CD4-positive, alpha-beta T cell treated with Interleukin-6 at 100 ng/mL for 8 hours (primary cell): Measurements from ENCODE around the gene ATOH8.

Experiments
- DNase-seq: peaks from one replicate; pipeline ENCODE4 v3.0.0-alpha.2; 2020; ENCODE audit warnings: mixed read lengths, low spot score

ATOH8 gene

GRCh38 chr2:85787282-85787980 lies 33.6 kb downstream of the ATOH8 start:
- no peak for DNase-seq

DNA sequence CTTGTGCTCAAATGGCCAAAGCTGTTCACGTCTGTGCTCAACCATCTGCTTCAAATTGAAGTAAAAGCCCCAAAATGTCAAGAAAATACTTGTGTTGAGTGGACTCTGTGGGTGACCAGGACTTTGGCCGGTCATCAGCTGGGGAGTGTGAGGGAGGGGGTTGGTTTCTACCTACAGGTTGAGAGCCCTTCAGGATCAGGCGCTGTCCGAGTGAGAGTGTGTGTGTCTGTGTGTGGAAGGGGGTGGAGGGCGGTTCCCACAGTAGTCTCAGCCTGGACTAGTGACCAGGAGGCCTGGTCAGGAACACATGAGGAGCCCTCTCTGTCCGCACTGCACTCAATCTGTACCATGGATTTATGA lies 34.2 kb downstream of the ATOH8 start:
- no peak for DNase-seq

DNA sequence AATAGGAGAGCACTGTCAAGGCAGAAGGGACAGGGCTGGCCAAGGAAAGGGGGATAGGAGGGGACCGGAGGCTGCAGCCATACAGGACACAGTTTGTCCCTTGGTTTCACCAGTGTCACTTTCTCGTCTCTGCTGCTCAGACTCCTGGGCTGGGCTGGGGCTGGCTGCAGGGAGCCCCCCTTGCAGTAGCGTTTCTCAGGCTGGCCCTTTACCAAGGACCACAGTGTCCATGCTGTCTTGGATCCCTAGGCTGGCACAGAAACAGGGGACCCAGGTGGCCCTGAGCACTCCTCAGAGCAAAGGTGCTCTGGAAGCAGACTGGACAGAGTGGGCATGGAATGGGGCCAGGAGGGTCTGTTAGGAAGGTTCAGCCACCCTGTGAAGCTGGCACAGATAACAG lies 34.8 kb downstream of the ATOH8 start:
- no peak for DNase-seq

DNA sequence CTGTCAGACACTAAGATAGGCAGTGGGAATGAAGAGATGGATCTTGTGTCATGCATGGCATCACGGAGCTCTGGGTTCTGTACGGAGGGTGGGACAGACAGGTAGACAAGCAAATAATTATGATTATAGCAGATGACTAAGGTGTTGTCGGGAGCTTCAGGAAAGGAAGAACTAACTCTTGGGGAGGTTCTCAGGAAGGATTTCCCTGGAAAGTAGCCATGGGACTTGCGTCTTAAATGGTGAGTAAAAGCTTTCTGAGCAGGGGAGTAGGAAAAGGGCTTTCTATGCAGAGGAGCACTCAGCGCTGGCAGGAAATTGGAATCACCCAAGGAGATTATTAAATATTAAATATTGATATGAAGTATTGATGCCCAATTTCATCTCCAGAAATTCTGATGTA lies 35.5 kb downstream of the ATOH8 start:
- no peak for DNase-seq

DNA sequence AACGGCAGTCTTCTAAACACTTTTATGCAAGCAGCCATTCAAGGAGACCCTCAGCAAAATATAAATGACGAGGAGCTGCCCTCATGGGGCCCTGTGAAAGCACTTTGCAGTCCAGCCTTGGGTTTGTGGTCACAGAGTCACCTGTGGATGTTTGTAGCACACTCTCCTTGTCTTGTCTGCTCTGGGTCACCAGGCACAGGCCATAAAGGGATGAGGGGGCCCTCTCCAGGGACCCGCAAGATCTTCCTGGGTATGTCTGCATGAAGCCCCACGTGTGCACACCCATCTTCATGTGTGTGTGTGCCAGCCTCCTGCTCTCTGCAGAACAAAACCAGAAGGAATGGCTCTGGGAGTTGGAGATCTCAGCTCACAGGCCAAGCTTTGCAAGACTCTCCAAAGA lies 36.2 kb downstream of the ATOH8 start:
- DNase-seq: no peak

GRCh38 chr2:85790499-85791188 lies 36.9 kb downstream of the ATOH8 start:
- no peak for DNase-seq

DNA sequence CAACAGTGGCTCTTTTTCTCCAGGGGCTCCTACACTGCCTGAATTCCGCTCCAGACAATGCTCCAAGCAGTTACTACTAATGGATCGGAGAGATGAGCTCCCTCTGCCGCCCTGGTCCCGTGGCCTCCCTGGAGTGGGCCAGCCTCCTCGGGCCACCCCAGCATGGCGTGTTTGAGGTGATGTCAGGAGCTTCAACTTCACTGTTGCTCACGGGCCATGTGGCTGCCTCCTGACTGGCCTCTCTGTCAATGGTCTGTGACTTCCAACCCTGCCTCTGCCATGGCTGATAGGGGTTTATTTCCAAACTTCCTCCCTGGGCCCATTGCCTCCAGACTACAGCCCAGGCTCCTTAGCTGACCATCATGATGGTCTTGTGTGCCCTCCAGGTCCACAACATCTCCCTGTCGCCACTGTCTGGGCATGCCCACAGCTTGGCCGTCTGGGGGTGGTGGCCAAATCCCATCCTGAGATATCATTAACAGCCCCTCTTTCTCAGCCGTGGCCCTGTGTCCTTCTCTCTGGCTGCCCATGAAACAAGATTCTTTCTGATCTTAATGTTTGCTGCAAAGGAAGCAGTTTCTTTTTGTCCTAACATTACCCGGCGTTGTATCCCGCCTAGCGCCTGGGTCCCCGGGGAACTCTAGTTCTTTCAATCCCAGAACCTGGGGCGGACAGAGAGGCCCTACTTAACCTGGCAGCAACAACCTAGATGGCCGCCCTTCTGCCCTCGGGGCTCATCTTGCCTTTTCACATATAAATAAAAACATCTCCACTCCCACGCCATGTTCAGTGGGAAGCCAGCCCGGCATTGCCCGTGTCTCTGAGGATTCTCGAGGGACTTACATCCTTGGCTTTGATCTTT lies 38.1 kb downstream of the ATOH8 start:
- no peak for DNase-seq

- no peak for DNase-seq
Observed at GRCh38 chr2:85792783-85793441, 39.1 kb downstream of the ATOH8 start.

- no peak for DNase-seq
Observed at GRCh38 chr2:85793584-85793983, 39.8 kb downstream of the ATOH8 start.

DNA sequence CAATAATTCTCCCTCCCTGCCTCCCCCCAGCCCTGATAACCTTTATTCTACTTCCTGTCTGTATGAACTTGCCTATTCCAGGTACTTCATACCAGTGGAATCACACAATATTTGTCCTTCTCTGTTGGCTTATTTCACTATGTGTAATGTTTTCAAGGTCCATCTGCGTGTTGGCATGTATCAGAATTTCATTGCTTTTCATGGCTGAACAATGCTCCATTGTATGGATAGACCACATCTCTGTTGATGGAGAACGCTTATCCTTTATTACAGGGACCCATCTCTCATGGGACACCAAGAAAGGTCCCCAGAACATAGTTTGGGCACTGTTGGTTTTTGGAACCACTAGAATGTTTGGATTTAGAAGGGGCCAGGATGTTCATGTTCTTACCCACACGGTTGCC lies 40.2 kb downstream of the ATOH8 start:
- DNase-seq: no peak

DNA sequence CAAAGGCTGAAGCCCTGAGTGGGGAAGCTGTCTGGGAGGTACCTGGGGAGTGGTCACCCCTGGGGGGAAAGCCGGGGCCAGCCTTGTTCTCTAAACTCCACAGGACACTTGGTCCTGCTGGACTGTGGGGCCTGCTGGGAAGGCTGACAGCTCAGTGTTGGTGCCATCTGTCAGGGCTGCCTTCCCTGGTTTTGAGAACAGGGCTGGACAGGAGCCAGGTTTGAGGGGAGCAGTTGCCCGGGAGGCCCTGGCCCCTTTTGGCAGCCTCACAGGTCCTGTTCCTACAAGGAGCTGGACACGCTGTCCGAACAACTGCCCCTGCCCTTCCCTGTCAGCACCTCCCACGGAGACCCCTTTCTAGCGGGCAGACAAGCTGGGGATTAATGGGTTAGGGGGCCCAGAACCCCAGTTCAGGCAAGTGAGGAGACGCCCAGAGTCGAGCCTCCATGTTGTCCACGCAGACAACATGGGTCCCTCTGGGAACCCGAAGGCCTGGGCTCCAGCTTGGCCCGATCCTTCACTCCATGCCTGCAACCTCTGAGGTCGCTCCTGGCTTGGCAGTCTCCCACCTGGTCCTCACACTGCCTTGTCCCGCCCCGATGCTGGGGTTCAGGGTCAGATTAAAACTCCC lies 40.8 kb downstream of the ATOH8 start:
- DNase-seq: no peak

GRCh38 chr2:85795331-85796045 lies 41.7 kb downstream of the ATOH8 start:
- DNase-seq: no peak

DNA sequence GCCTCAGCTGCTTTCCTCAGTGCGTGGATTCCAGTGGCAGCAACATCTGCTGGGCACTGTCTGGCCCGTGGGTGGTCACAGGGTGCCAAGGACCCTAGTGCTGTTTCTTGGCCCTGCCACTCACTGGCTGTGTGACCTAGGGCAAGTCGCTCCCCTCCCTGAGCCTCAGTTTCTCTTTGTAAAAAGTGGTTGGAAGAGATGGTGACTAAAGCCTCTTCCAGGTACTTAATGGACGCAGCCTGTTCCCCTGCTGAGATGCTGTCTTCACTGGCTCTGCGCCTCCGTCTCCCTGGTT lies 42.2 kb downstream of the ATOH8 start:
- no peak for DNase-seq

GRCh38 chr2:85796341-85797262 lies 42.8 kb downstream of the ATOH8 start:
- no peak for DNase-seq

DNA sequence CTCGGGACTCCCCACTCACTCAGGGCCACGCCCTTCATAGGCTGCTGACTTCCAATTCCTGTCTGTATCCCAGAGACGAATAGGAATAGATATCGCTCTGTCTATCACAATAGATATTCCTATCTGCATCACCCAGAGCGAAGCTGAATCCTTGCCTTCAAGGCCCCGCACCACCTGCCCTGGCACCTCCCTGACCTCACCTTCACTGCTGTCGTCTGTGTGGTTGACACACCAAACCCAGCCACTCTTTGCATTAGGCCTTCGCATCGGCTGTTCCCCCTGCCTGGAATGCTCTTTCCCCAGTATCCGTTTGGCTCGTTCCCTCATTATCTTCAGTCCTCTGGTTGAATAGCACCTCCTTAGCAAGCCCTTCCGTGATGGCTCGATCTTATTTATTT lies 43.5 kb downstream of the ATOH8 start:
- no peak for DNase-seq

DNA sequence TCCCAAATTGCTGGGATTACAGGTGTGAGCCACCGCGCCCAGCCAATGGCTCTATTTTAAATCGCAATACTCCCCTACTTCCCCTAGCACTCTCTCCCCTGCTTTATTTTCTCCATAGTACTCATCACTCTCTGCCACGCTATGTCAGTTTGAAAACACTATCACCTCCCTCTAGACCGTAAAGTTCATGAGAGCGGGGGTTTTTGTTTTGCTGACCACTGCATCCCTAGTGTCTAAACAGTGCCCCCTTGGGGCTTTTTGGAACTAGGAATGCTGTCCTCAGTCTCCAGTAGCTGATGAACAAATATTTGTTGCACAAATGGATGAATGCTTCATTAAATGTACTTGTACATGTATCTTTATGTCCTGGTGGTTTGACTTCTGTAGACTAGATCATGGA lies 44.1 kb downstream of the ATOH8 start:
- no peak for DNase-seq

DNA sequence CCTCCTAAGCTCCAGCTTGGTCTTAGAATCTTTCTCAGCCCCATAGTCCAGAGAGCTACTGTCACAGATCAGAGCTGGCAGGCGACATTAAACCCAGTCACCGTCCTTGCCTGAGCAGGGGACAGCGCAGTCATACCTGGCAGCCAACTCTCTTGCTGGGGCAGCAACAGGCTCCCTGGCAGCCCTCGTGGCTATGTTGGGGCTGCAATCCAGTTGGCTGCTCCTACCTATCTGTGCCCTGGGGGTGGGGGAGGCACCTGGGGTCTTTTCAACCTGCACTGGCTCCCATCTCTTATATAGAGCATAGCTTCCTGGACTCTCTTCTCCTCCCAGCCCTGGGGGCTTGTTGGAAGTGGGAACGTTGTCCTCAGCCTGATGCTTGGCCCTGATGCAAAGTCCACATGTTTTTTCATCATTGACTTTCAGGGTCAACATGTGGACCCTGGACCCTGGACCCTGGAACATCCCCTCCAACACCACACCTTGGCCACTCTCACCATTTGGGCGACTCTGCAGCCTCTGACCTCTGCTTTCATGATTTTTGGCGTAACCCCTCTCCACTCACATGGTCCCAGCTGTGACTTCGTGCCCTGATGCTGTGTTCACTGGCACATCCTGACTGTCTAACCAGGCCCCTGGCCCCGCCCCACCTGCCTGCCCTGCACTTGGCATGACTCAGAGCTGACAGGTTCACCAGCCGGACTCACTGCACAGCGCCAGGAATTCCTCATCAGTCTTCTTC lies 45.6 kb downstream of the ATOH8 start:
- no peak for DNase-seq

DNA sequence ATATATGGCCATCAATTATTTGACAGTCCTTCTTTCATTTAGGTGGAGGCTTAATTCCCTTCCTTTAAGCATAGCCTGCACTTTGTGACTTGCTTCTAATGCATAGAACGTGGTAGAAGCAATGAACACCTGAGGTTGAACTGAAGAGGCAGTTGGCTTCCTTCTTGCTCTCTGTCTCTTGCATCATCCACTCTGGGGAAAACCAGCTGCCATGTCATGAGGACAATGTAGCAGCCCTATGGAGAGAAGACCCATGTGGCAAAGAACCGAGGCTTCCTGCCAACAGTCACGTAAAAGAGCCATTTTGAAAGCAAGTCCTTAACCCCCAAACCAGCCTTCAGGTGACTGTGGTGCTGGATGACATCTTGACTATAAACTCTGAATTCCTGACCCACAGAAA lies 46.8 kb downstream of the ATOH8 start:
- DNase-seq: no peak

- DNase-seq: no peak
Observed at GRCh38 chr2:85801871-85802270, 48.1 kb downstream of the ATOH8 start.
